T-helper 2 cell (primary cell): ENCODE data around the gene KCNK1.
A peak's percentile ranks its signal among the peaks of the same experiment; 100 is the strongest.

ENCODE experiments used
- DNase-seq, 5 experiments: peaks; one replicate each; pipeline versions ENCODE4 v3.0.0 to v3.0.0-alpha.2; 2012 to 2022

KCNK1 gene

DNA sequence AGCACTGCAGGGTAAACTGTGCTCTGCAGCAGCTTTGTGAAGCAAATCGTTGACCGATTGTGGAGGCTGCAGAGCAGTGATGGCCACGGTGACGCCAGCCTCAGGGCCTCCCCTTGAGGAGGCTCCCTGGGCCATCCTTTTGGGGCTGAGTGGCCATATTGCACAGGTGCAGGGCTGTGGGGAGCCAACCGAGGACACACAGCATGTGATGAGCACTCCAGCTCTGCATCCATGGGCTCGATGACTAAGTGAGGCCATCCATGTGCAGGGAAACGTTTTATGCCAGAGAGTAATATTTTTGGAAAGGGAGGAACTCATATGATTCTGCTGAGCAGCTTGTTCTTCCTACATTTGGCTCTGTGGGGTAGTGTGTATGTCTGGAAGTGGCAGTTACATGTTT, 24.6 kb downstream of the KCNK1 start:
- no peak for DNase-seq

DNA sequence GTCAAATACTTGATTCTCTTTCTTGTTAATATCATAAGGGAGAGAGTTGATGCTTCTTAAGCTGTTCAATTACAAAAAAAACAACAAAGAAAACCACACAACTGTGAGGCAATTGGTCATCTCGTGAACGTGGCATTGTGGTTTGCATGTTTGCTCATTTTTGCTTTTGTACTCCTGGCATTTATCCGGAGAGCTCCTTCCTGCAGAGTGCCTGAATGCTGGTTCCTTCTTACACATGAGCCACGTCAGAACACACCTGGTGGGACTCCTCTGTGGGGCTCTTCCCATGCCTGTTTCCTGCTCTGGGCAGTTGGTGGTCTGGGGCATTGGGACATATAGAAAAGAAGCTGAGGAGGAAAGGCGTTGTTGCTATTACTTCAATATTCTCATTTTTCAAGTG, 25.7 kb downstream of the KCNK1 start:
- peak in 1 of 5 experiments; percentile 75 for DNase-seq

DNA sequence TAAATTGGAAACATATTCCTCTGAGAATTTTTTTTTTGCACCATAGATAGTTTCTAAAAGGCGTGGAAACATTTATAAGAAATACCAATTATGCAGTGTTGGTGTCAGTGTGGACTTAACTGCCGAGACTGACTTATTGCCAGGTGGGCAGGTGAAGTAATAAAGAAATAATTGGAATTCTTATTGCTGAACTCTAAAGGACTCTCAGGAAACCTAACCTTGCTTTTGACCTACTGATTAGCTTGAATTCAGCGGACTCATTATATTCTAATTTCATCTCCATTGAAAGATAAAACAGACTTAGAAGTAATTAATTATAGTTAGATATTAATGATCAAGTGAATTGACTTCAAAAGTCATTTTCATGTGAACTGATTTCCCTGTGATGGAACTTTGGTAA, 26.3 kb downstream of the KCNK1 start:
- DNase-seq: no peak

DNA sequence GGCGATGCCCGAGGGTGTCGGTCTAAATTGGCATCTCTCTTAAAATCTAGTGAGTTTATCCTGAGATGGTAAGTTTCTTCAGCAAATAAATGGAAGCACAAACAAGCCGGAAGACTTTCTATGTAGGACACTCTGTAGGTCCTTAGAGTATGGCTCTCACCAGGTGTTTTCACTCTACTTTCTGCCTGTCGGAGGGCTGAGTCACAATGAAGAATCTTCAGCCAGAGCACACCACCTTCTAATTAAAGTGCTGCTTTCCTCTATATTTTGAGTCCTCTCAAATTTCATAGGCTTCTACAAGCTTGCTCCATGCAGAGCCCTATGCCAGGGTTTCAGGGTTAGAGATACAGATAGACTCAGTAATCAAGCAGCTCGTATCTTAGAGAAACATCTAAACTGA, 27.1 kb downstream of the KCNK1 start:
- DNase-seq: no peak

DNA sequence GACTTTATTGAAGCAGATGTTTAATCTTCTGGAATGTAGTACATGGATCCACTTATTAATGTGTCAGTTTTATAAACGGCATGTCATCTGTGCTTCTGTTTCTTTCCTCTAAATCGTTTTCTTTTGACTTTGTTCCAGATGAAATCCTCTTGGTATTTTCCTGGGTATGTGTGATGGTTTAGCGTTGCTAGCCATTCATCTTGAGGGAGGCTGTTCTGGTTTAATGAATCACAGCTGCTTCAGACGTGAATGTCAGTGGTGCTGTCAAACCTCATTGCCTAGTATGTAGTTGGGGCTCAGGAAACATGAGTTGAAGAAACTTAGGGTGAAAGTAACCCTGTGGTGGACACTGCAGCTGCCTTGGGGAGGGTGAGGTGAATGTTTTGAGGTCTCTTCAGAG, 33.2 kb downstream of the KCNK1 start:
- no peak for DNase-seq

DNA sequence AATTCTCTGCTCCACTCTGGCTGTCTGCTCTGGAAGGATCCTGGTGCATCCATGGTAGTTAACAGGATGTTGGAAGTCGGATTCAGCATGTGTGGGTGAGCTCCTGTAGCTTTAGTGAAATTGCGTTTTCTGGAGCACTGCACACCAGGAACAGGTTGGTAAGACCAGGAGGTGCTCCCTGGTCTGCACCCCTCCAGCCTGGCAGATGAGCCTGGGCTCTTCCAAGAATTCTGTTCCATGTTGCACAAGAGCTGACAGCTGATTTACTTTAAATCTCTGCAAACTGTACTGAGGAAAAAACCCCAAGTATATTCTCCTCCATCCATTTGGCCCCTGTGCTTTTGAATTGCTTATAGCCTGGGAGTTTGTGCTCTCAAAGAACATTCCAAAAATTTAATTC, 33.7 kb downstream of the KCNK1 start:
- no peak for DNase-seq

DNA sequence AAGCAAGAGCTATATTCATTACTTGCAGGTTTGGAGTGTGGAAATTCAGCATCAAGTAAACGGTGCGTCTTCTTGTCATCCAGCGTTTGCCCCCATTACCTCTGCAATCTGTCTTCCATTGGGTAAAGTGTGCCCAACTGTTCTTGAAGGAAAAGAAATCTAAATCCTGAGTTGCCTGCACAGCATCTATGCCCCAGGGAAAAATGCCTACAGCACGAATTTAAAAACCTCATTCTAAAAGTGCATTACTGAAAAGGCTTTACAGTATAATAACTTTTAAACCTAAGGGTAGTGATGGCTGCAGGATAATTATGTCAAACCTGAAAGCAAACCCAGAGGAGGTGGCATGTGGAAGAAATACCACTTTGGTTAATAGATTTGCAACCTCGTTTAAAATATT, 37.2 kb downstream of the KCNK1 start:
- no peak for DNase-seq

DNA sequence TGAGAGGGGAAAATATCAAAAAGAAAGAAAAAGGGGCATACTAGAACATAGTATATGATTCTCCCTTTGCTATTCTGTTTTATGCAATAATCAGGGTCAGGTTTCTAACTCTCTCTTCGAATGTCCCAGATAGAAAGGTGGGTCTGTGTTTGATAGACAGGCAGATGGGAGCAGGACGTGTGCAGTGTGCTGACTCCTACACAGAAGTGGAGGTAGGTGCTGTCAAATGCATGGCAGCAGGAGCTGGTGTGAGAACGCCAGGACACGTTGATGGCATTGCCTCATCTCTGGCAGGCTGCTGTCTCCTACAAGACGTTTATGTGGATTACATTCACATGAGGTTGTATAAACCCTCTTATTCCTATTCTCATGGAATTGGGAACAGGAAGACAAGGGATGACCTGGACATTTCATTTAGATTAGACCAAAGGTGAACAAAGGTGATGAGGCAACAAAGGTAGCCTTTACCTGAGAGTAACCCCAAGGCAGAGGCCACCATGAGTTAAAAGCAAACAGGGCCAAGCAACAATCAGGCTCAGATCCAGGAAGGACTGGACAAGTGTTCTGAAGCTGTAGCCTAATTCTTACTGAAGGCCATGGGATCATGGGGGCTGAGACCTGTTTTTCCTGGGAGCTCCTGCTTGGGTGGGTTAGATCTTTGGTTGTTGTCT, 37.8 kb downstream of the KCNK1 start:
- DNase-seq: no peak

DNA sequence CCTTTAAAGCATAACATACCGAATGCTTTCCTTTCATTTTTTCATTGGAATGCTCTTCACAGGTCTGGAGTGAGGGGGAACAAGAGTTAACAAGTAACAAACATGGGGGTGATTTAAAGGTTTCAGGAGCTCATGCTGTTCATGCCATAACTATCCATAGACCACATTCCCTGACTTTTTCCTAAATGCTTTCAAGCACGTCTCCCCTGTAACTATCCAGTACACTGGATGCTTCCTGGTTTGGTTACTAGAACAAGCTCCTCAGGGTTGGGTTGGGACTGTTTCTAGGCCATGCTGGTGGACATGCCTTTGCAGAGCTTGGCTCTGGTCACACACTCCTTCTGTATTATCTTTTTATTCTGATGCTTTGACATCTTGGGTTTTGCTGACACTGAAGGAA, 38.6 kb downstream of the KCNK1 start:
- DNase-seq: no peak

DNA sequence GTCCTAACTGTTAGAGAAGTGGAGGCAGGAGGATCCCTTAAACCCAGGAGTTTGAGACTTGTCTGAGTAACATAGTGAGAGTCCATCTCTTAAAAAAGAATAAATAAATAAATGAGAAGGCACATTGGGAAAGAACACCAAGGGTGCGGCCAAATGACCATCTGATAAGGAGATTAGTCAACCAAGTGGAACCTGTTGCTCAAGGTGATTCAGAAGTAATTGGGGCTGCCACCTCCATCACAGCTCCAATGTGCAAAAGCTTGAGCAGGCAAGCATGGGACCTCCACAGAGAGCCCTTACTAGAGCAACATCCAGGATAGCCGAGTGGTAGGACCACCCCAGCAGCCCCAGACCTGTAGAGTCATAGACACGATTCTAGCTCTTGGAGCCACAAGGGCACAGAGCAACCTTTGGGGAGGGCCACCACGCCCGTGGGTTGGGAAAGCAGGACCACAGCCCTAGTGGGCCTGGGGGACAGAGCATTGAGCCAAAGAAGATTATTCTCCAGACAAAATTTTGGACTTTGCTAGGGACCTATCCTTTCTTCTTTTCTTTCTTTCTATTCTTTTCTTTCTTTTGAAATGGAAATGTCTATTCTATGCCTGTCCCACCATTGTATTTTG, 40.9 kb downstream of the KCNK1 start:
- DNase-seq: no peak

DNA sequence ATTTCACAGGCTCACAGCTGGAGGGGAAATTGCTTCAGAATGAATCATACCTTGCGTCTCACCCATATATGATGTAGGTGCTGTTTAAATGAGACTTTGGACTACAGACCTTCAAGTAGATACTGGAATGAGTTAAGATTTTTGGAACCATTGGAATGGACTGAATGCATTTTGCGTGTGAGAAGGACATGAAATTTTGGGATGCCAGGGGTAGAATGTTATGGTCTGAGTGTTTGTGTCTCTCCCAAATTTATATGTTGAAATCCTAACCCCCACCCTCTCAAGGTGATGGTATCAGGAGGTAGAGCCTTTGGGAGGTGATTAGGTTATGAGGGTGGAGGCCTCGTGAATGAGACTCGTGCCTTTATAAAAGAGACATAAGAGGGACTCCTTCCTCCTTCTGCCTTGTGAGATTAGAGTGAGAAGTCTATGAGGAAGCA, 41.4 kb downstream of the KCNK1 start:
- no peak for DNase-seq

DNA sequence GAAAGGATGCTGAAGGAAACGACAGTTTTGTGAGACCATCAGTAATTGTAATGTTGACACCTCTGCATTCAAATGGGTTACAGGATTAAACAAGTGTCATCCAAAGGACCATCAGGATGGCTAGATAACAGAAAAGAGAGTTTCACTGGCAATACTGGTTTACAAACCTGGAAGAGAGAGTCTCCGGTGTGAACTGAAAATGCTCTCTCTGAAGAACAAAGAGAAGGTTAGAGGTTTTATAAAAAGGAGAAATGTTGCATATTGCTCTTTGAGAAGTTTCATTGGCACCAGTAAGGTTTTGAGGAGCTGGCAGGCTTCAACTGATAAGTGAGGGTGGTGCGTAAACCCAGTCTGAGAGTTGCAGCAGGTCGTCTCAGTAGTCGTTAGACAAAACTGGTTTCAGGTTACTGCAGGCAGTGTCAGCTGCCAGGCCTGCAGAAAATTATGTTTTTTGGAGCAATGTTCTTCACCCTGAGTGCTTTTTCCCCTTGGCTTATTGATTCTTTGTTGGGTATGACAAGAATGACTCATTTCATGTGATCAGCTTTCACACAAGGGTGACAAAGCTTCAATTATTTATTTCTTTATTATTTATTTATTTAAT, 42.2 kb downstream of the KCNK1 start:
- DNase-seq: no peak

DNA sequence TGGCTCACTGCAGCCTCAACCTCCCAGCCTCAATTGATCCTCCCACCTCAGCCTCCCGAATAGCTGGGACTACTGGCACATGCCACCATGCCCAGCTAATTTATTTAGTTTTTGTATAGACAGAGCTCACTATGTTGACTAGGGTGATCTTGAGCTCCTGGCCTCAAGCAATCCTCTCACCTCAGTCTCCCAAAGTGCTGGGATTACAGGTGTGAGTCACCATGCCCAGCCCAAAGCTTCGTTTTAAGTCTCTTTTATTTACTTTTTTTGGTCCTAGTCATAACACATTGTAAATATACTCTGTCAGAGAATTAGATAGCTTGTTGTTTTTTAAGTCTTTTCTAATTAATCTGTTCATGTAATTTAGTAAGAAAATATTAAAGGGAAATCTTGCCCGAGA, 42.8 kb downstream of the KCNK1 start:
- no peak for DNase-seq

DNA sequence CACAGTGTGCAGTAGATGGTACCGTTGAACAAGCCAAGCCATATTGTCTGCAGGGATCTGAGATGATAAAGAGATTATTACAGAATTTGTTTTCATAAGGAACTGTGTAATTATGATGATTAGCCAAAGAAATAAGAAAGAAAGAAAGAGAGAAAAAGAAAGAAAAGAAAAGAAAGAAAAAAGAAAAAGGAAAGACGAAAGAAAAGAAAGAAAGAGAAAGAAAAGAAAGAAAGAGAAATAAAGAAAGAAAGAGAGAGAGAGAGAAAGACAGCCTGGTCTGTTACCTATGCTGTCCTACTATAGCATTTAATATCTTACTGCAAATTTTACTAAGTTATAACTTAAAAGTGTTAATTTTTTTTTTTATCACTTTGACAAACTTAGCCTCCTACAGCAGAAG, 43.6 kb downstream of the KCNK1 start:
- DNase-seq: no peak

DNA sequence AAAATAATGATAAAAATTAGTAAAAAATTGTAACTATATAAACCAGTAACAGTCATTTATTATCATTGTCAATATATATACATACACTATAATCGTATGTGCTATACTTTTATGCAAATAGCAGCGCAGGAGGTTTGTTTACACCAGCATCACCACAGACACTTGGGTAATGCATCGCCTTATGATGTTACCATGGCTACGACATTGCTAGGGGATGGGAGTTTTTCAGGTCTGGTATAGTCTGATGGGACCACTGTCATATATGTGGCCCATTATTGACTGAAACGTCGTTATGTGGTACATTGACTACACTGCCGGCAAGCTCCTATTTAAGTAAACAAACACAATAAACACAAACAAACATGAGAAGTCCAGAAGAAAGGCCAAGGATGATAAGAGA, 45.6 kb downstream of the KCNK1 start:
- no peak for DNase-seq

DNA sequence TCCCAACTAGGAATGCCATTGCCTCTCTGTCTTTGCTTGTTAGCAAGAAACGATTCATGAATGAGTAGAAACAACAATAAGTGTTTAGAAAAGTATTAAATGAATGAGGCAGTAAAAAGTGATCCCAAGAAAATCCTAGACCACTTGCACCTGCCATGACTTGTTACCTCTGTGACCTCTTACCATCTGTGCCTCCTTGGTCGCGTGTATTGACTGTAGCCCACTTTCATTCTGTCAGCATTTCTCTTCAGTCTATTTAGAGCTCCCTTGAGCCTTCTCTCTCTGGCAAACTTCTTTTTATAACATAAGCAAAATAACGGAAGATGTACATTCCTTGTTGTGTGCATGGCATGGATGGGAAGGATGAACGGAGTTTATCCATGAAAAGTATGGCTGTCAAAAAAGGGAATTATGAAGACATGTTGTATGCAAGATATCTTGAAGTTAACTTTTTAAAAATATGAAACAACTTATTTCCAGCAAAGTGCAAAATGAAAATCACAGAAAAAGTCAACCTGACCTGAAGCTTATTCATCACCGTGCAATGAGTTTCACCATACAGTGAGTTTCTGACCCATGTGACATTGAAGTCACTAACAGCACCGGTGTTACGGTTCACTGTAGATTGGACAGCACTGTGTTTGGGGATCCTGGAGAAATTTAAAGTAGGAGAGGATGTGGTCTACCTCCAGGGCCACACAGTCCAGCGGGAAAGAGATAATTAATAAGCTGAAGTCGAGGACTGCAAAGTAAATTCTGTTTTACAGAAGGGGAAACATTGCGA, 47.7 kb downstream of the KCNK1 start:
- no peak for DNase-seq

DNA sequence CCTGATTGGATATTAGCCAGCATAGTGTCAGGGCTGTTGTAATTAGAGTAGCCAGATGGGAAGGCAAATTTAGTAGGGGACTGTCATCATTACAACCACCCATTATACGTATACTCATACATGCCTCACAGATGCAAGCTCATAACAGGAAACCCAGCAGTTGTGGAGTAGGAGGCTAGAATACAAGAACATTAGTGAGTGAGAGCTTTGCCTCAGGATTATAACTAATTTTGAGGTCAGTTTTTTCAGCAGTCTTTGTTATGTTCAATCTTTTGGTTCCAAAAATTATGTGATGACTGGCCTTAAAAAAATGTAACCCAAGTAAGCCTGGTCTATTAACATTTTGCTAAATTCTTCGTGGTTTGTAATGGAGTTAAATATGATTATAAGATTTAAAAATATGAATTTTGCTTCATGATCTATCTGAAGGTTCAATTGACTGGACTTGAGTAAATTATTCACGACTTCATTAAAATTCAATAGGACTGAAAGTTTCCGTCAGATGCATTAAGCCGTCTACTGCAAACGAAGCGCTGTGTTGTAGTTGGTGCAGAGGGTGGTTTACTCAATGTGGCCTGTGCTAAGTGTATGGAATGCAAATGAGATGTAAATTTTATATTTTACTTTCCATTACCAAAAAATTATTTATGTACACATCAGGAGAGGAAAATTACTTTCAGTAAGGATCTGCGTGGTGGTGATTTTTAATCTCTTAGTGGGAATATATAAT, 48.8 kb downstream of the KCNK1 start:
- peak in 1 of 5 experiments; percentile 58 for DNase-seq

DNA sequence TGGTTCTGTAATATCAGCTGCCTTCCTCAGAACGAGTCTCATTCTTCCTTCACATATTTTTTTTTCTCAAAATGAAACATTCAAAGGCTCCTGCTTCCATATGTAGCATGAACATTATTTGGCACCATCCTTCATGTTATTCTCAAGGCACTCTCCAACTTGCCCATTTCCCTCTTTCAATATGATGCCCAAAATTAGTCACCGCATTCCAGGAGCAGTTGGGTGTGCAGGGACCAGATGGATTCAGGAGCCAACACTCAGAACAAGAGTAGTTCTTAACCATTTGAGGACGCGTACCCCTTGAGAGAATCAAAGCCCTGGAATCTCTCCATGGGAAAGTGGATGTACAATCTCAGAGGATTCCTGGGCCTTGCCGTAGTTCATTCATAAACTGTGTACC, 50.3 kb downstream of the KCNK1 start:
- no peak for DNase-seq

DNA sequence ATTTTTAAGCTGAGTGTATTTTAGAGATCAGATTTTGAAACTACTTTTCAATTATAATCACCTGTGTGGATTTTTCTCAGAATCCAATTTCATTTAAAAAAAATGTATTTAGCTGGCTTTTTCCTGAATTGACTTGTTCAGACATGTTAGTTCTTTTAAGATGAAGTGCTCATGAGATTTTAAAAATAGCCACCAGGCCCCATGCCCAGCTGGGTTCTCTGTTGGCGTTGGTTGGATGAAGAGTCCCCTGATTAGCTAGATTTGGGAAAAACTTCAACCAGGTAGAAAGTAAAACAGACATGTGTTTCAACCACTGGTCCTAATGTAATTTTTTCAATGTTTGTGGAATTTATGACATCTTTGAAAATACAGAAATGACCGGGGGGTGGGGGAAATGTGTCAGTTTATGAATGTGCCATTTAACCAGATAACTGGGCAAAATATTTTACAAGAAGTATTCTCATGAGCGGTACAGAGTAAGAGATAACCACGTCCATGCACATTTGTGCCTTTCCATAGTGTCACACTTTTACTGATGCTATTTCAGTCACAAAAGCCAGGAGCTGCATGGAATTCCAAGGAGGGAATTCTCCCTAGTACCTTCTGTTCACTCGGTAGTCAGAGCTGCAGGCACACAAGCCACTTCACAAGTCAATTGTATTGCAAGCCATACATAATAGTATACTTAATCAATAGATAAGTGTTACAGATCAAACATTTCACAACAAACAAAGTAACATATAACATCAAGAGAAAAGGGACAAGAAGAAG, 51.1 kb downstream of the KCNK1 start:
- DNase-seq: no peak

DNA sequence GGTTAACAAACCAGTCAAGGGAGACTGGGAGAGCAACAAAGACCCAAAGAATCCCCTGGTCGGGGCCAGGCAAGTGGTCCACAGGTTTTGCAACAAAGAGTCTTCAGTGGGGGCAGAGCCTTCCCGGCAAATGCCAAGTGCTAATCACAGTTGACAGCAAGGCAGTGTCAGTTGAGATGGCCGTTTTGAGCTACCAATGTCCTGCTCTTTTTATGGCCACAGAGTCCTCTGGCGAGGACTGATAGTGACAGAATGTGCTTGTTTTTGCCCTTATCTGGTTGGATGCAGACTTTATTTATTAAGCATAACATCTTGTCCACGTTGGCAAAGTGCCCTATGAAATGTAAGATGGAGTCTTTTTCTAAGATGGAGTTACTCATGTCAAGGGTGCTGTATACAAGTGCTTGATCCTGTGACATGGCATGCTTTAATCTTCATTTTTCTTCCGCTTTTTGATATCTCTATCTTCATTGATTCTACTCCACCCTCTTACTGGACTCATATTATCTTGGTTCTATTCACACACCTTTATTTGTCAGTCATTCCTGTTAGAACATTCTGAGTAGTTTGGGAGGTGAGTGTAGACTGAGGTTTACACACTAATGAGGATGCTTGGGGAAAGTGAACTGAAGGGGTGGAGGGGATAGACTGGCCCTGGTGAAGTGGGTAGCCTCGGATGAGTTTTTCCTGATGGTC, 51.8 kb downstream of the KCNK1 start:
- DNase-seq: no peak

DNA sequence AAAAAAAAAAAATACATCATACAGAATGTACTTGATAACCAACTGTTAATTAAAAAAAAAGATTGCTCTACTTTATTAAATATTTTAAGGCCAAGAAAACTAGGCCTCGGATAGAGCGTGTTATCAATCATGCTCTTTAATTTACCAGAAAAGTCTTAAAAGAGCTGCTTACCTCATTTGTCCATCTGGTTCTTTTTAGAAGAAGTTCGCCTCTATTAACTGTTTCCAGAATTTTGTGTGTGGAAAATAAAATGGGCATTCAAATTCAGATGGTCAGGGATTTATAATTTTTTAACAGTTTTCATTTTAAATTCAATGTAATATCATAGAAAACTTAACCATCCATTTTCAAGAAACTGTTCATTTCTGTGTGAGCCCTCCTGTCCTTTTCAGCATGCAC, 53.8 kb downstream of the KCNK1 start:
- DNase-seq: no peak
